Measurements from ENCODE around the gene PLCB1.

PLCB1 gene

GRCh38 chr20:8229090-8229489 lies 97.0 kb downstream of the PLCB1 start:
- DNase-seq (ENCODE audit: low read depth, low spot score), result no peak
- TF ChIP-seq, protein P1, sequence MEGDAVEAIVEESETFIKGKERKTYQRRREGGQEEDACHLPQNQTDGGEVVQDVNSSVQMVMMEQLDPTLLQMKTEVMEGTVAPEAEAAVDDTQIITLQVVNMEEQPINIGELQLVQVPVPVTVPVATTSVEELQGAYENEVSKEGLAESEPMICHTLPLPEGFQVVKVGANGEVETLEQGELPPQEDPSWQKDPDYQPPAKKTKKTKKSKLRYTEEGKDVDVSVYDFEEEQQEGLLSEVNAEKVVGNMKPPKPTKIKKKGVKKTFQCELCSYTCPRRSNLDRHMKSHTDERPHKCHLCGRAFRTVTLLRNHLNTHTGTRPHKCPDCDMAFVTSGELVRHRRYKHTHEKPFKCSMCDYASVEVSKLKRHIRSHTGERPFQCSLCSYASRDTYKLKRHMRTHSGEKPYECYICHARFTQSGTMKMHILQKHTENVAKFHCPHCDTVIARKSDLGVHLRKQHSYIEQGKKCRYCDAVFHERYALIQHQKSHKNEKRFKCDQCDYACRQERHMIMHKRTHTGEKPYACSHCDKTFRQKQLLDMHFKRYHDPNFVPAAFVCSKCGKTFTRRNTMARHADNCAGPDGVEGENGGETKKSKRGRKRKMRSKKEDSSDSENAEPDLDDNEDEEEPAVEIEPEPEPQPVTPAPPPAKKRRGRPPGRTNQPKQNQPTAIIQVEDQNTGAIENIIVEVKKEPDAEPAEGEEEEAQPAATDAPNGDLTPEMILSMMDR (IDR thresholded peaks at IDR 0.05; ENCODE audit: low read depth, low read length), result no peak
- in situ Hi-C loops (cut with HindIII; ENCODE audit: low sequenced_read_pairs), result no loop called here
- no peak overlapping the region for H3K4me3 ChIP-seq (ENCODE audit: low read depth, low read length)

GRCh38 chr20:8231038-8231437 lies 99.0 kb downstream of the PLCB1 start:
- in situ Hi-C loops (cut with HindIII; ENCODE audit: low sequenced_read_pairs), result no loop called here
- no peak overlapping the region for H3K4me3 ChIP-seq (ENCODE audit: low read depth, low read length)
- DNase-seq (ENCODE audit: low read depth, low spot score), result no peak
- TF ChIP-seq, protein P1 (IDR thresholded peaks at IDR 0.05; ENCODE audit: low read depth, low read length), result no peak

GRCh38 chr20:8232332-8232731 lies 100.3 kb downstream of the PLCB1 start:
- TF ChIP-seq, protein P1 (IDR thresholded peaks at IDR 0.05; ENCODE audit: low read depth, low read length), result no peak
- H3K4me3 ChIP-seq (ENCODE audit: low read depth, low read length), result no peak overlapping the region
- in situ Hi-C loops (cut with HindIII; ENCODE audit: low sequenced_read_pairs), result no loop called here
- DNase-seq (ENCODE audit: low read depth, low spot score), result no peak

GRCh38 chr20:8234580-8234979 lies 102.5 kb downstream of the PLCB1 start:
- TF ChIP-seq, protein P1 (IDR thresholded peaks at IDR 0.05; ENCODE audit: low read depth, low read length), result no peak
- in situ Hi-C loops (cut with HindIII; ENCODE audit: low sequenced_read_pairs), result no loop called here
- H3K4me3 ChIP-seq (ENCODE audit: low read depth, low read length), result no peak overlapping the region
- no peak for DNase-seq (ENCODE audit: low read depth, low spot score)

DNA sequence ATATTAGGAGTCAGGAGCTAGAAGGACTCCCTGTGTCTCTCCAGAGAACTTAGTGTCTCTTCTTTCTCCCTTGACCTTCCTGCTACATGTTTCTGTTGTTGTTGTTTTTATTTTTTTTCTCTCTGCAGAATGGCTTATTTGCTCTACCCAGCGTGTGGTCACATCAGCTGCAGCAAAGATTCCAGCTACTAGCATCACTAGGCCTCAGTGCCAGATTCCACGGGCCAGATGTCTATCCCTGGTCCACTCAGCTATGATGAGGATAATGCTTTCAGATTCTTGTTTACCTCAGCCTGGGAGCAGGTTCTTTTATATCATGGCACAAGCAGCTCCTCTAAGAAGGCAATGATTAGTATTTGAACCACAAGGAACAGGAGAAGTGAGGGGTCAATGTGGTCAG lies 110.0 kb downstream of the PLCB1 start:
- in situ Hi-C loops (cut with HindIII; ENCODE audit: low sequenced_read_pairs), result no loop called here
- TF ChIP-seq, protein P1 (IDR thresholded peaks at IDR 0.05; ENCODE audit: low read depth, low read length), result no peak
- DNase-seq (ENCODE audit: low read depth, low spot score), result no peak
- no peak overlapping the region for H3K4me3 ChIP-seq (ENCODE audit: low read depth, low read length)

DNA sequence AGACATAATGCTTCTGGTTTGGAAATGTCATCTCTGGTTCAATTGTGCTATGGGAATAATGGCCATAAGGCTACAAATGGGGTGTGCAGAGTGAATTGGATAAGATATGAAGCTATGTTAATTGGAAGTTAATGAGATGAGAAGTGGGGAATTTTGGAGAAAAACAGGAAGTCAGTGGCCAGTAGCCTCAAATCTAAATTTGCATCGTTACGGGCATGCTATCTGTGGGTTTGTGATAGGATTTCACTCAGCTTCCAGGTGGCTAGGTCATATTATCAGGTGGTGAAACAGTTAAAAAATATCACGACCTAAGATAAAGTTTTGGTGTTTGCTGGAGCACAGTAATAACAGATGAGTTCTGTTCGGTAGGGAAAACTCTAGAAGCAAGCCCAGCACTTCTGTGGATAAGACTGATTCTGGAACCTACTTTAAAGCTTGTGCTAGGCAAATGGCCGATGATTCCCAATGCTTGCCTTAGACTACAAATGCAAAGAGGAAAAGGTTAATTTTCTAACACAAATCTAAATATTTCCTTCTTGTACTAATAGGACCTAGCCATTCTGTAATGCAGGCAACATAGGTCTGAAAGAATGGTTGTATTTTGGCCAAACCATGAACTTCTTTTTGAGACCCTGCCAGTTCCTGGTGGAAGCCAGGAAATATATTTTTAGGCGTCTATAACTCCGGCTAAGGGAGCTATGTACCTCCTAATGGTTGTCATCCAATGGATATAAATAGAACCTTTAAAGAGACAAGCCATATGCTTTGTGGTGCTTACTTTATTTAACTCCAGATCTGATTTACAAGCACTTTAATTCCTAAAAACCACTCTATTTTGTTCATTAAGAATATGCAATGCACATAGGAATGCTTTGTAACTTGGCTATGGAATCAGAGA lies 111.0 kb downstream of the PLCB1 start:
- in situ Hi-C loops (cut with HindIII; ENCODE audit: low sequenced_read_pairs), result no loop called here
- TF ChIP-seq, protein P1 (IDR thresholded peaks at IDR 0.05; ENCODE audit: low read depth, low read length), result no peak
- DNase-seq (ENCODE audit: low read depth, low spot score), result no peak
- no peak overlapping the region for H3K4me3 ChIP-seq (ENCODE audit: low read depth, low read length)

Measured in astrocyte of the spinal cord (primary cell).